ENCODE measurements around the gene CEP162.
"Not testable (repeated sequence)": the region's sequence is repeated elsewhere in the genome, so short reads cannot be mapped to it uniquely, and the experiment has no call there.

Gene CEP162

DNA sequence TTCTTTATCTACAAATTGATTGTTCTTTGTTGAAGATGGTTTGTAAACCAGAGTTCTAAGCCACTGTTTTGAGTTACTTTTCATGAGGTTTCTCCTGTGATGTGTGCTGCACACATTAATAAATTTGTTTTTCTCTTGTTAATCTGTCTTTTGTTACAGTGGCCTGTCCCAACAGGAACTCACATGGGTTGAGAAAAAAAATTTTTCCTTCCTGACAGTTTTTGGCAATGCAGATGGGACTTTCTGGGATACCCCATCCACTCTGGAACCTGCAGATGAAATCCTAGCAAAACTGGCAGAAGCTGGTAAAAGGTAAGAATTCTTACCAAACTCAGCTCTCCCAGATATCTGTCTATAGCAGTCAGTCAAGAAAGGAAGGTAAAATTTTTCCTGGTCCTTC lies 88.1 kb downstream of the CEP162 start:
- Histone ChIP-seq H3K4me1 (ENCODE audit: insufficient read depth, low read length) (no peaks in the 10 kb centered on the region), H3K9me3 (ENCODE audit: insufficient read depth, low read depth, low read length) (peaks cover 3% of the 10 kb centered on the region; the same call in 1 of the 2 replicates), H3K9ac (ENCODE audit: low read depth, low read length) (no peak overlapping the region), H3K4me3 (ENCODE audit: low read length) (no peak overlapping the region), H3K36me3 (ENCODE audit: insufficient read depth, low read depth, low read length) (0 out of 2 replicates have a peak, but pooled peaks cover 4% of the 10 kb centered on the region), H3K27me3 (ENCODE audit: insufficient read depth, low read length) (no peaks in the 10 kb centered on the region), H3K27ac (ENCODE audit: low read length) (no peak overlapping the region)

DNA sequence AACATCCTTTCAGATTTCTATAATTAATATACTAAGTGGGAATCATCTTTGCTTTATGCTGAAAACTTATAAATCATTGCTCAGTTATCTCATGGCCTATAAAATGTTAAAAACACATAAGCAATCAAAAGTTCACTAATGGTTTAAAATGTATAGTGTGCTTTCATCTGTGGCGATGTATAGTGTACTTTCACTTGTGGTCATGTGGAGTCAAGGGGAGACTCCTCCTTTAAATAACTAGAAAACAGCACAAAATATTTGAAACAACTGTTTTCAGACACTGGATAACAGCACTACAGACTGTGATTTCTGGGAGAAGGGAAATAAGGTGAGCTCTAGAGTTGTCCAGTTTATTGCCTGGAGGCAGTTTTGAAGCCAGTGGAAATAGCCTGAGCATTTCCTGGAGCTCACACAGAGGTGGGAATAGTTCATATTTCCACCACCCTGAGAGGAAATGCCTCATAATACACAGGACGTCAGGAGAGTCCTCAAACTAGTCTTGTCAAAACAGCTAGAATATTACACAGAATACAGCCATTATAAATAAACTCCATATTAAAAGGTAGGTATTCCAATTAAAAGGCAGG lies 89.4 kb downstream of the CEP162 start:
- Histone ChIP-seq H3K4me3 (ENCODE audit: low read length) (no peak overlapping the region), H3K27ac (ENCODE audit: low read length) (no peak overlapping the region), H3K27me3 (ENCODE audit: insufficient read depth, low read length) (no peaks in the 10 kb centered on the region), H3K4me1 (ENCODE audit: insufficient read depth, low read length) (no peaks in the 10 kb centered on the region), H3K9ac (ENCODE audit: low read depth, low read length) (no peak overlapping the region), H3K36me3 (ENCODE audit: insufficient read depth, low read depth, low read length) (peaks cover 11% of the 10 kb centered on the region; the same call in 1 of the 2 replicates), H3K9me3 (ENCODE audit: insufficient read depth, low read depth, low read length) (peaks cover 14% of the 10 kb centered on the region)

DNA sequence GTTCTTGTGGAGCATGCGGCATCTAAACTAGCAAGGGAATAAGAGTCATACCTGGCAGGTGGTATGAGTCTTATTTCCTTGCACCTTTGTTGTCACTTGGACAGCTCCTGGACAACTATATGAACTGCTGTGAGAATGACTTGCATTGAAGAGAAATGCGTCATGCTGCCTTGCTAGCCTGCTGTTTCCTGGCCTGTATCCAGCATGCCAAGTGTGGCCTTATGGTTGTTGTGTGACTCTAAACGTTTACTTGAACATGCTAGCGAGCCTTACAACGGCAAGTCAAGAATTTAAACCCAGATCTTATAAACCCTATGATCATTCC lies 90.4 kb downstream of the CEP162 start:
- Histone ChIP-seq H3K4me1 (ENCODE audit: insufficient read depth, low read length) (no peaks in the 10 kb centered on the region), H3K36me3 (ENCODE audit: insufficient read depth, low read depth, low read length) (peaks cover 11% of the 10 kb centered on the region; the same call in 1 of the 2 replicates), H3K9ac (ENCODE audit: low read depth, low read length) (no peak overlapping the region), H3K4me3 (ENCODE audit: low read length) (no peak overlapping the region), H3K27me3 (ENCODE audit: insufficient read depth, low read length) (no peaks in the 10 kb centered on the region), H3K27ac (ENCODE audit: low read length) (no peak overlapping the region), H3K9me3 (ENCODE audit: insufficient read depth, low read depth, low read length) (peaks cover 14% of the 10 kb centered on the region)

DNA sequence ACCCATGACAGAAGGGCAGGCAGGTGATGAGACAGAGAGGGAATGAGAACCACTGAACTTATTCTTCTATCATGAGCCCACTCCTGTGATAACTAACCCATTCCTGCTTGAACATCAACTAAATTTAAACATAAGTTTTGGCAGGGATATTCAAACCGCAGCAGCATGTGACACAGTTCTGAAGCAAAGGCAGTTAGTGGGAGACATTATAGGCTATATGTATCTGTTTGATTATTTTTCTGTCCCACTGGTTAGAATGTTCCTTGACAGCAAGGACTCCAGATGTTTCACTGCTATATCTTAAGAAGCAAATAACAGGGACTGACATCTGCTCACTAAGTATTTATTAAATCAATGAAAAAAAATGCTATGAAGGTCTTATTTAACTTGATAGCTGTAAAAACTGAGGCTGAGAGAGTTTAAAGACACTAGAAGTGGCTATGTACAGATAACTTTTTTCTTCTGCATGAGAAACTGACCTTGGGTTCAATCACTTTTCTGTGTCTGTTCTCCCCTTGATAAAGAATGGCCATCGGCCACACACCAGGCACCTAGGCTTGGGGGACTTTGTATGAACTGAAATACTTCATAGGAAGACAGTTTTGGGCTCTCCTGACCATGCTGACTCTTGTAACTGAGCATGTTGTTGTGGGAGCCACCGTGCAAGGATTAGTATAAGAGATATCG lies 90.9 kb downstream of the CEP162 start:
- peaks cover 11% of the 10 kb centered on the region; the same call in 1 of the 2 replicates for H3K36me3 ChIP-seq (ENCODE audit: insufficient read depth, low read depth, low read length)
- peaks cover 14% of the 10 kb centered on the region for H3K9me3 ChIP-seq (ENCODE audit: insufficient read depth, low read depth, low read length)
- no peak overlapping the region for H3K4me3 ChIP-seq (ENCODE audit: low read length)
- no peaks in the 10 kb centered on the region for H3K27me3 ChIP-seq (ENCODE audit: insufficient read depth, low read length)
- H3K9ac ChIP-seq (ENCODE audit: low read depth, low read length), result no peak overlapping the region
- no peaks in the 10 kb centered on the region for H3K4me1 ChIP-seq (ENCODE audit: insufficient read depth, low read length)
- no peak overlapping the region for H3K27ac ChIP-seq (ENCODE audit: low read length)

DNA sequence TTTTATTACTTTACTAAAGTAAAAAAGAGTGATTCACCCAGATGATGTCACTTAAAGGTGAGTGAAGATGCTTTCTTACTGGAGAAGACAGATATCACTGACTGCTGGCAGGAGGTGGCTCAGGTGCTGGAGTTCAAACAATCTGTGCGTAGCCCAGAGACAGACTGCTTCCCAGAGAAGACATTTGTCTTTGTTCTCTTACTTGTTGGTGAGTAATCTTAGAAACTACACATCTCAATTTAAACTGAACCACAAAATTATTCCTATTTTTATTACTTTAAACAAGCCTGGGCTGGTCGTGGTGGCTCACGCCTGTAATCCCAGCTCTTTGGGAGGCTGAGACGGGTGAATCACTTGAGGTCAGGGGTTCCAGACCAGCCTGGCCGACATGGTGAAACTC lies 92.2 kb downstream of the CEP162 start:
- H3K36me3 ChIP-seq (ENCODE audit: insufficient read depth, low read depth, low read length), result peaks cover 11% of the 10 kb centered on the region; the same call in 1 of the 2 replicates
- no peak overlapping the region for H3K9ac ChIP-seq (ENCODE audit: low read depth, low read length)
- H3K9me3 ChIP-seq (ENCODE audit: insufficient read depth, low read depth, low read length), result peaks cover 14% of the 10 kb centered on the region
- no peak overlapping the region for H3K27ac ChIP-seq (ENCODE audit: low read length)
- H3K27me3 ChIP-seq (ENCODE audit: insufficient read depth, low read length), result no peaks in the 10 kb centered on the region
- H3K4me1 ChIP-seq (ENCODE audit: insufficient read depth, low read length), result no peaks in the 10 kb centered on the region
- H3K4me3 ChIP-seq (ENCODE audit: low read length), result no peak overlapping the region

DNA sequence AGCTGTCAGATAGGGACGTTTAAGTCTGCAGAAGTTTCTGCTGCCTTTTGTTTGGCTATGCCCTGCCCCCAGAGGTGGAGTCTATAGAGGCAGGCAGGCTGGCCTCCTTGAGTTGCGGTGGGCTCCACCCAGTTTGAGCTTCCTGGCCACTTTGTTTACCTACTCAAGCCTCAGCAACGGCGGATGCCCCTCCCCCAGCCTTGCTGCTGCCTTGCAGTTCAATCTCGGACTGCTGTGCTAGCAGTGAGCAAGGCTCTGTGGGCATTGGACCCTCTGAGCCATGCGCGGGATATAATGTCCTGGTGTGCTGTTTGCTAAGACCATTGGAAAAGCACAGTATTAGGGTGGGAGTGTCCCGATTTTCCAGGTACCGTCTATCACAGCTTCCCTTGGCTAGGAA lies 94.1 kb downstream of the CEP162 start:
- not testable (repeated sequence) for H3K9ac ChIP-seq (ENCODE audit: low read depth, low read length); H3K27me3 ChIP-seq (ENCODE audit: insufficient read depth, low read length); H3K4me1 ChIP-seq (ENCODE audit: insufficient read depth, low read length); H3K27ac ChIP-seq (ENCODE audit: low read length); H3K36me3 ChIP-seq (ENCODE audit: insufficient read depth, low read depth, low read length); H3K4me3 ChIP-seq (ENCODE audit: low read length)
- peaks cover 14% of the 10 kb centered on the region for H3K9me3 ChIP-seq (ENCODE audit: insufficient read depth, low read depth, low read length)

DNA sequence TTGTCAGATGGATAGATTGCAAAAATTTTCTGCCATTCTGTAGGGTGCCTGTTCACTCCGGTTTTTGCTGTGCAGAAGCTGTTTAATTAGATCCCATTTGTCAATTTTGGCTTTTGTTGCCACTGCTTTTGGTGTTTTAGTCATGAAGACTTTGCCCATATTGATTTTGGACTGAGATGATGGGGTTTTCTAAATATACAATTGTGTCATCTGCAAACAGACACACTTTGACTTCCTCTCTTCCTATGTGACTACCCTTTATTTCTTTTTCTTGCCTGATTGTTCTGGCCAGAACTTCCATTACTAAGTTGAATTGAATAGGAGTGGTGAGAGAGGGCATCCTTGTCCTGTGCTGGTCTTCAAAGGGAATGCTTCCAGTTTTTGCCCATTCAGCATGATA lies 97.9 kb downstream of the CEP162 start:
- H3K4me3 ChIP-seq (ENCODE audit: low read length); H3K27me3 ChIP-seq (ENCODE audit: insufficient read depth, low read length); H3K27ac ChIP-seq (ENCODE audit: low read length); H3K9ac ChIP-seq (ENCODE audit: low read depth, low read length); H3K4me1 ChIP-seq (ENCODE audit: insufficient read depth, low read length): not testable (repeated sequence)
- Histone ChIP-seq H3K9me3 (ENCODE audit: insufficient read depth, low read depth, low read length) (peaks cover 14% of the 10 kb centered on the region), H3K36me3 (ENCODE audit: insufficient read depth, low read depth, low read length) (peaks cover 18% of the 10 kb centered on the region)

DNA sequence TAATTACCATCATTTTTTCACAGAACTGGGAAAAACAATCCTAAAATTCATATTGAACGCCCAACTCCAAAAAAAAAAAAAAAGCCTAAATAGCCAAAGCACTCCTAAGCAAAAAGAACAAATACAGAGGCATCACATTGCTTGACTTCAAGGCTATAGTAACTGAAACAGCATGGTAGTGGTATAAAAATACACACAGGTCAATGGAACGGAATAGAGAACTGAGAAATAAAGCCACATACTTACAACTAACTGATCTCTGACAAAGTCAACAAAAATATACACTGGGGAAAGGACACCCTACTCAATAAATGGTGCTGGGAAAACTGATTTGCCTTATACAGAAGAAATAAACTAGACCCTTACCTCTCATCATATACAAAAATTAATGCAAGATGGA lies 104.3 kb downstream of the CEP162 start:
- no peaks in the 10 kb centered on the region for H3K9me3 ChIP-seq (ENCODE audit: insufficient read depth, low read depth, low read length)
- H3K36me3 ChIP-seq (ENCODE audit: insufficient read depth, low read depth, low read length), result peaks cover 17% of the 10 kb centered on the region
- no peaks in the 10 kb centered on the region for H3K4me1 ChIP-seq (ENCODE audit: insufficient read depth, low read length)
- no peaks in the 10 kb centered on the region for H3K27me3 ChIP-seq (ENCODE audit: insufficient read depth, low read length)
- no peak overlapping the region for H3K27ac ChIP-seq (ENCODE audit: low read length)
- H3K4me3 ChIP-seq (ENCODE audit: low read length), result no peak overlapping the region
- H3K9ac ChIP-seq (ENCODE audit: low read depth, low read length), result no peak overlapping the region

DNA sequence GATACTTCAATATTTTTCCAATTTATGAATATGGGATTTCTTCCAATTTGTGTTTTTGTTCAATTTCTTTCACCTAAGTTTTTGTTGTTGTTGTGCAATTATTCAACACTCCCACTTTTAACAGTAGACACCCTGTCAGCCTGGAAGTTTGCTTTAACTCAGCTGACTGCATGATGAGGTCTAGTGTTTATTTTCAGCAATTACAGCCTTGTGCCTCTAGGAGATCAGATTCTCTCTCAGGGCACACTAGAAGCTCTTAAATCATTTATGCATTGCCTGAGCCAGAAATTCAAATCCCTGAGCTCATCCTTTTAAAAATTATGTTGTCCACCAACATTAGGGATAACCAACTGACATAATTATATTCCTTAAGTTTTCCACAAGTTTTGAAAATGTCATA lies 108.2 kb downstream of the CEP162 start:
- H3K27ac ChIP-seq (ENCODE audit: low read length), result no peak overlapping the region
- H3K27me3 ChIP-seq (ENCODE audit: insufficient read depth, low read length), result no peaks in the 10 kb centered on the region
- H3K9me3 ChIP-seq (ENCODE audit: insufficient read depth, low read depth, low read length), result no peaks in the 10 kb centered on the region; the same call in 1 of the 2 replicates
- H3K4me1 ChIP-seq (ENCODE audit: insufficient read depth, low read length), result no peaks in the 10 kb centered on the region
- no peak overlapping the region for H3K9ac ChIP-seq (ENCODE audit: low read depth, low read length)
- peaks cover 4% of the 10 kb centered on the region; the same call in 1 of the 2 replicates for H3K36me3 ChIP-seq (ENCODE audit: insufficient read depth, low read depth, low read length)
- no peak overlapping the region for H3K4me3 ChIP-seq (ENCODE audit: low read length)

DNA sequence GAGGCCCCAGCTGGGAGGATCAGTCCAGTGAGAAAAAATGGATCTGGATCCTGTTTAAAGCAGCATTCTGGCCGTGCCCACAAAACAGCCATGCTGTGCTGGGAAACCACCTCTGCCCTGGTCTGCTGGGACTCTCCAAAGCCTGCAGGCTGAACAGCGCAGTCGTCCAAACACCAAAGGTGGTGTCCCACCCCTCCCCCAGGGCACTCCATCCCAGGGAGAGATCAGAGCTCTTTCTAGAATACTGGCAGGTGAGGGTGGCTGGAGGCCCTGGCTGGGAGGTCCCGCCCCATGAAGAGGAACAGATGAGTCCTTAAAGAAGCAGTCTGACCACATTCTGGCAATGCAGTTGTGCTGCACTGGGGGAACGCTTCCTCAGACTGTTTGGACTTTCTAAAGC lies 109.3 kb downstream of the CEP162 start:
- H3K36me3 ChIP-seq (ENCODE audit: insufficient read depth, low read depth, low read length), result no peaks in the 10 kb centered on the region

DNA sequence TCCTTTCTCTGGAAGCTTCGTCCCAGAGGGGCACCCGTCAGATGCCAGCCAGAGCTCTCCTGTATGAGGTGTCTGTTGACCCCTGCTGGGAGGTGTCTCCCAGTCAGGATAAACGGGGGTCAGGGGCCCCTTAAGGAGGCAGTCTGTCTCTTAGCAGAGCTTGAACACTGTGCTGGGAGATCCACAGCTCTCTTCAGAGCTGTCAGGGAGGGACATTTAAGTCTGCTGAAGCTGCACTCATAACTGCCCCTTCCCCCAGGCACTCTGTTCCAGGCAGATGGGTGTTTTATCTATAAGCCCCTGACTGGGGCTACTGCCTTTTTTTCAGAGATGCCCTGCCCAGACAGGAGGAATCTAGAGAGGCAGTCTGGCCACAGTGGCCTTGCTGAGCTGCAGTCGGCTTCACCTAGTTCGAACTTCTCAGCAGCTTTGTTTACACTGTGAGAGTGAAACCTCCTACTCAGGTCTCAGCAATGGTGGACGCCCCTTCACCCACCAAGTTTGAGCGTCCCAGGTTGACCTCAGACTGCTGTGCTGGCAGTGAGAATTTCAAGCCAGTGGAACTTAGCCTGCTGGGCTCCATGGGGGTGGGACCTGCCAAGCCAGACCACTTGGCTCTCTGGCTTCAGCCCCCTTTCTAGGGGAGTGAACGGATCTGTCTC lies 112.4 kb downstream of the CEP162 start:
- not testable (repeated sequence) for H3K9ac ChIP-seq (ENCODE audit: low read depth, low read length); H3K4me1 ChIP-seq (ENCODE audit: insufficient read depth, low read length); H3K4me3 ChIP-seq (ENCODE audit: low read length); H3K27ac ChIP-seq (ENCODE audit: low read length); H3K27me3 ChIP-seq (ENCODE audit: insufficient read depth, low read length); H3K36me3 ChIP-seq (ENCODE audit: insufficient read depth, low read depth, low read length); H3K9me3 ChIP-seq (ENCODE audit: insufficient read depth, low read depth, low read length)

More for the DNA sequence above, 109.3 kb downstream of the CEP162 start:
- no peaks in the 10 kb centered on the region for H3K27me3 ChIP-seq (ENCODE audit: insufficient read depth, low read length)
- no peak overlapping the region for H3K4me3 ChIP-seq (ENCODE audit: low read length)
- no peak overlapping the region for H3K9ac ChIP-seq (ENCODE audit: low read depth, low read length)
- H3K9me3 ChIP-seq (ENCODE audit: insufficient read depth, low read depth, low read length), result no peaks in the 10 kb centered on the region; the same call in 1 of the 2 replicates
- no peak overlapping the region for H3K27ac ChIP-seq (ENCODE audit: low read length)
- no peaks in the 10 kb centered on the region for H3K4me1 ChIP-seq (ENCODE audit: insufficient read depth, low read length)

DNA sequence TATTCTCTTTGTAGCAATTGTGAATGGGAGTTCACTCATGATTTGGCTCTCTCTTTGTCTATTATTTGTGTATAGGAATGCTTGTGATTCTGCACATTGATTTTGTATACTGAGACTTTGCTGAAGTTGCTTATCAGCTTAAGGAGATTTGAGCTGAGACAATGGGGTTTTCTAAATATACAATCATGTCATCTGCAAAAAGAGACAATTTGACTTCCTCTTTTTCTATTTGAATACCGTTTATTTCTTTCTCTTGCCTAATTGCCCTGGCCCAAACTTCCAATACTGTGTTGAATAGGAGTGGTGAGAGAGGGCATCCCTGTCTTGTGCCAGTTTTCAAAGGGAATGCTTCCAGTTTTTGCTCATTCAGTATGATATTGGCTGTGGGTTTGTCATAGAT lies 116.1 kb downstream of the CEP162 start:
- H3K27me3 ChIP-seq (ENCODE audit: insufficient read depth, low read length); H3K27ac ChIP-seq (ENCODE audit: low read length); H3K4me3 ChIP-seq (ENCODE audit: low read length); H3K9ac ChIP-seq (ENCODE audit: low read depth, low read length); H3K9me3 ChIP-seq (ENCODE audit: insufficient read depth, low read depth, low read length); H3K36me3 ChIP-seq (ENCODE audit: insufficient read depth, low read depth, low read length); H3K4me1 ChIP-seq (ENCODE audit: insufficient read depth, low read length): not testable (repeated sequence)
